Brain microvascular endothelial cell (primary cell): ENCODE data around the gene MIER1.

Experiments used
- DNase-seq: peaks from one replicate; pipeline ENCODE4 v3.0.0-alpha.2; 2020
- H3K27ac ChIP-seq: fragments of 250-450 bp; sonication (Bioruptor Pico); 2 replicates; pipeline ENCODE4 v1.5.1; 2020; ENCODE audit warnings: mild to moderate bottlenecking, moderate library complexity
- H3K27me3 ChIP-seq: fragments of 250-450 bp; sonication (Bioruptor Pico); replicated peaks from 2 replicates; pipeline ENCODE4 v1.5.1; 2020; ENCODE audit warnings: mild to moderate bottlenecking
- H3K36me3 ChIP-seq: fragments of 250-450 bp; sonication (Bioruptor Pico); replicated peaks from 2 replicates; pipeline ENCODE4 v1.5.1; 2020; ENCODE audit warnings: mild to moderate bottlenecking
- H3K4me3 ChIP-seq: 2 replicates; pipeline ENCODE4 v1.5.1; 2011; ENCODE audit warnings: low read depth, mild to moderate bottlenecking, control low read depth, low read length, moderate library complexity
- in situ Hi-C: cut with HindIII; loops from 2 replicates; pipeline ENCODE4 v1.10.0; 2017; ENCODE audit warnings: low sequenced_read_pairs, low pct_ligation_motif_present
- TF ChIP-seq, protein P1 (sequence below): IDR thresholded peaks from 2 replicates; pipeline ENCODE4 v1.5.1; 2011; ENCODE audit warnings: low read depth, mild to moderate bottlenecking, moderate library complexity, low read length, control low read depth, inconsistent platforms; ENCODE audit errors: missing control alignments

Gene MIER1

DNA sequence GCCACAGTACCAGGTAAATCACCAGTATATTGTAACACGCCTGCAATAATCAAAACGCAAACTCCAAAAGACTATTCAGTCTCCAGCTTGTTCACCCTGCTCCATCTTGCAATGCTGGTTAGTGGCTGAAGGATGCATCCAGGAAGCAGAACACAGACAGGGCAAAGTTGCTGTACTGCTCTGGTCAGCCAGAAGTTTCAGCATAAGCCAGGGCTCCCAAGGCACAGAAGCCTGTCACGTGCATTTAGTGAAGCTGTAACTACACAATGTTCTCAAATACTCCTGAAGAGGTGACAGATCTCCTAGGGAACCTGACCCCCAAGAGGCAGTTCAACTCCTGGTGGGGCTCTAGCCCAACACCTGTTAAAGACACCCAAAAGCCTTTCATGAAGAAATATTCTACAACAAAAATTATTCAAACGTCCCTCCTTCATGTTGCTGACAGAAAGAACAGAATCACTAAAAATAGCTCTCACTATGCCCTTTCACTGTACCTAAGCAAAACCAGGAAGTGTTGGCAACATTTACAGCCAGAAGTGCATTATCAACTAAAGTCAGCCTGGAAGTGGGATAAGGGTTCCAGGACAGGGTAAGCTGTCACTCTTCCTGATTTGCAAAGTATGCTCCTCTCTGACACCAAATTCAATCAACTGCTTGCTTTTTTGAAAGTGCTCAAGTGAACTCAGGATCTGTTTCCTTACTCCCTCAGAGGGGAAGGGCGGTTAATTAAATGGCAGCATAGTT is 77.1 kb downstream of the MIER1 start:
- Histone ChIP-seq H3K4me3 (no peak overlapping the region), H3K27ac (no peak overlapping the region), H3K36me3 (peaks cover 3% of the 10 kb centered on the region), H3K27me3 (no peaks in the 10 kb centered on the region)
- in situ Hi-C loops, result no loop called here
- no peak for DNase-seq
- TF ChIP-seq, protein P1, sequence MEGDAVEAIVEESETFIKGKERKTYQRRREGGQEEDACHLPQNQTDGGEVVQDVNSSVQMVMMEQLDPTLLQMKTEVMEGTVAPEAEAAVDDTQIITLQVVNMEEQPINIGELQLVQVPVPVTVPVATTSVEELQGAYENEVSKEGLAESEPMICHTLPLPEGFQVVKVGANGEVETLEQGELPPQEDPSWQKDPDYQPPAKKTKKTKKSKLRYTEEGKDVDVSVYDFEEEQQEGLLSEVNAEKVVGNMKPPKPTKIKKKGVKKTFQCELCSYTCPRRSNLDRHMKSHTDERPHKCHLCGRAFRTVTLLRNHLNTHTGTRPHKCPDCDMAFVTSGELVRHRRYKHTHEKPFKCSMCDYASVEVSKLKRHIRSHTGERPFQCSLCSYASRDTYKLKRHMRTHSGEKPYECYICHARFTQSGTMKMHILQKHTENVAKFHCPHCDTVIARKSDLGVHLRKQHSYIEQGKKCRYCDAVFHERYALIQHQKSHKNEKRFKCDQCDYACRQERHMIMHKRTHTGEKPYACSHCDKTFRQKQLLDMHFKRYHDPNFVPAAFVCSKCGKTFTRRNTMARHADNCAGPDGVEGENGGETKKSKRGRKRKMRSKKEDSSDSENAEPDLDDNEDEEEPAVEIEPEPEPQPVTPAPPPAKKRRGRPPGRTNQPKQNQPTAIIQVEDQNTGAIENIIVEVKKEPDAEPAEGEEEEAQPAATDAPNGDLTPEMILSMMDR, result no peak

DNA sequence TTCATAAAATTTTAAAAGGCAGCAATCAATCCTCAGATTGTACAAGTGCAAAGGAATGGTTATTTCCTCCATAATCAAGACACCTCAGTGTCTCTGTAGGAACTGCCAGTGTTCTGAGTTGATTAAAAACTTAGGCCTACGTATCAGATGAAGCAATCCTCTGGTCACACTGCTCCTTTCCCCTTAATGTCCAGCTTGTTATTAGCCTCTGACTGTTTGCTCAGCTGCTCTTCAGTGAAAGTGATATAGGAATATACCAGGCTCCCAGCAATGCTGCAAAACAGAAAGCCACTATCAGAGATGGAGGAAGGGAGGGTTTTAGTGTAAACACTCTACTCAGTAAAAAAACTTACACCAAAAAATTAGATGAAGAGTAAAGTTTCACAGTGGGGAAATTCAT is 79.4 kb downstream of the MIER1 start:
- H3K36me3 ChIP-seq, result no peaks in the 10 kb centered on the region

DNA sequence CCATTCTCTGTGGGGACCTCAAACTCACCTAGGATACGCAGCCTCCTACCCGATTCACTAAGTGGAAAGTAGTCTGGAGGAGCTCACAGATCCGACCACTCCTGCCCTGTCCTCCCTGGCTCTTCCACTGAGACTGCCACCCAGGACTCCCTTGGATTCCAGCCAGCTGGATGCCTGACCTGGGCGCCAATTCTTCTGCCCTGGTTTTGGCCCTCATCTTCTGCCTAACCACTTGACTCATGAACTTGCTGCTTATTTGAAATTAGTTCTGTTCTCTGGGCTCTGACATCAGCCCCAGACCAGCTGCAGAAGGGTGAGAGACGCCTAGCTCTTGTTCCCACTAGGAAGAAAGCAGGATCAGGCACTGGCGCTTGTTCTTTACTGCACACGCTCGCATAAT is 80.3 kb downstream of the MIER1 start:
- in situ Hi-C loops, result no loop called here
- H3K36me3 ChIP-seq, result no peaks in the 10 kb centered on the region

More for the DNA sequence above, 79.4 kb downstream of the MIER1 start:
- TF ChIP-seq, protein P1, result no peak
- no peak overlapping the region for H3K27ac ChIP-seq
- H3K27me3 ChIP-seq, result no peaks in the 10 kb centered on the region
- no peak for DNase-seq
- H3K4me3 ChIP-seq, result no peak overlapping the region
- in situ Hi-C loops, result no loop called here

DNA sequence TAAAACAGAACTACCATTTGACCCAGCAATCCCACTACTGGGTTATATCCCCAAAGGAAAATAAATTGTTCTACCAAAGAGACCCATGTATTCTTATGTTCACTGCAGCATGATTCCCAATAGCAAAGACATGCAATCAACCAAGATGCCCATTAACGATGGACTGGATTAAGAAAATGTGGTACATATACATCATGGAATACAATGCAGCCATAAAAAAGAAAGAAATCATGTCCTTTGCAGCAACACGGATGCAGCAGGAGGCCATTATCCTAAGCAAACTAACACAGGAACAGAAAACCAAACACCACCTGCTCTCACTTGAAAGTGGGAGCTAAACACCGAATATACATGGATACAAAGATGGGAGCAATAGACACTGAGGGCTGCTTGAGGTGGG is 85.0 kb downstream of the MIER1 start:
- no peak for DNase-seq
- no peak overlapping the region for H3K27ac ChIP-seq
- TF ChIP-seq, protein P1, result no peak
- in situ Hi-C loops, result no loop called here
- H3K27me3 ChIP-seq, result no peaks in the 10 kb centered on the region
- H3K4me3 ChIP-seq, result no peak overlapping the region
- no peaks in the 10 kb centered on the region for H3K36me3 ChIP-seq

More for the DNA sequence above, 80.3 kb downstream of the MIER1 start:
- no peak for DNase-seq
- H3K27me3 ChIP-seq, result no peaks in the 10 kb centered on the region
- H3K4me3 ChIP-seq, result no peak overlapping the region
- TF ChIP-seq, protein P1, result no peak
- no peak overlapping the region for H3K27ac ChIP-seq

DNA sequence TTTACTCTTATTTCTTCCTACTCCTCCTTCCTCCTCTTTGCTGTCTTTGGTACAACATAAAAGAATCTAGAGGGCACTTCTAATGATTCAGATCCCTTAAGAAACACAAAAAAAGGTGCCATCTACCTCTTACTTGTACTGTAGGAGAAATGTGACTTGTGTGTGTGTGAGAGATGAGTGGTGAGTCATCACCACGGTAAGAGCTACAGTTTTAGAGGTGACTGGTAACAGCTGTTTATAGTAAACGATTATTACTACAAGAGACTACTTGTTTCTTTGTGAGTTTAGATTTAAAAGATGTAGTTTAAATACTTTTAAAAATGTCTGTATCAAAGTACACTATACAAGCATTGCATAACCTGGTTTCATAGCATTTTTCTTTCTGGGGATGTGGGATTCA is 88.8 kb downstream of the MIER1 start:
- DNase-seq, result no peak
- in situ Hi-C loops, result no loop called here
- Histone ChIP-seq H3K36me3 (peaks cover under 1% of the 10 kb centered on the region), H3K4me3 (no peak overlapping the region), H3K27ac (no peak overlapping the region), H3K27me3 (no peaks in the 10 kb centered on the region)
- TF ChIP-seq, protein P1, result no peak

DNA sequence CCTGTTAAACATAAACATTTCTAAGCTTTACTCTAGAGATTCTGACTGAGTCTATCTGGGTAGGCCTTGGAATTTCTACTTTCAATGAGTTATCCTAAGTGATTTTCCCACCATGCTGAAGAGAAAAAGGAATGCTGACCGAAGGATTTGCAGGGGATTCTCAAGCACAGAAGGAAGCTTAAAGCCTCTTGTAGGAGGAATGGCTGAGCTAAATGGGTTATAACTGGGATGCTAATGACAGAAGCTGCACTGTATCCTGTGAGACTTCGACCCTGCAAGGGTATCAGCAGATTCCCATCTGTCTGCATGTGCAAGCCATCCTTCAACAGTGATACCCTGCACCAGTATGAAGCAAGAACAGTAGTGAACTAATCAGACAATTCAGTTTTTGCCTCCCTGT is 93.8 kb downstream of the MIER1 start:
- H3K4me3 ChIP-seq, result no peak overlapping the region
- DNase-seq, result no peak
- no peak overlapping the region for H3K27ac ChIP-seq
- no peaks in the 10 kb centered on the region for H3K27me3 ChIP-seq
- H3K36me3 ChIP-seq, result peaks cover 3% of the 10 kb centered on the region
- in situ Hi-C loops, result no loop called here
- TF ChIP-seq, protein P1, result no peak
